ENCODE measurements around the gene DGKE.

Gene DGKE

GRCh38 chr17:56832446-56832845 lies 1.5 kb upstream of the DGKE start:
- Histone ChIP-seq H3K9me3 (replicated peaks; ENCODE audit: low read length) (no peaks in the 10 kb centered on the region), H3K4me2 (ENCODE audit: low read length) (peak overlapping the region; percentile 98), H3K36me3 (ENCODE audit: insufficient read depth, low read length) (no peaks in the 10 kb centered on the region), H3K4me3 (ENCODE audit: low read length) (peak overlapping the region; percentile 94), H3K9ac (ENCODE audit: low read depth, low read length) (peak overlapping the region; percentile 83), H3K27me3 (ENCODE audit: control insufficient read depth, insufficient read depth, low read length) (no peaks in the 10 kb centered on the region), H3K4me1 (ENCODE audit: control insufficient read depth, insufficient read depth, low read length) (peaks cover 22% of the 10 kb centered on the region)

- Histone ChIP-seq H3K9ac (ENCODE audit: low read depth, low read length) (peak overlapping the region; percentile 83), H3K4me1 (ENCODE audit: control insufficient read depth, insufficient read depth, low read length) (peaks cover 22% of the 10 kb centered on the region), H3K36me3 (ENCODE audit: insufficient read depth, low read length) (no peaks in the 10 kb centered on the region), H3K4me2 (ENCODE audit: low read length) (peak overlapping the region; percentile 98), H3K27me3 (ENCODE audit: control insufficient read depth, insufficient read depth, low read length) (no peaks in the 10 kb centered on the region), H3K4me3 (ENCODE audit: low read length) (peak overlapping the region; percentile 94), H3K9me3 (replicated peaks; ENCODE audit: low read length) (no peaks in the 10 kb centered on the region)
These were observed 718 bp upstream of the DGKE start for GRCh38 chr17:56833057-56833808.

- Histone ChIP-seq H3K36me3 (ENCODE audit: insufficient read depth, low read length) (no peaks in the 10 kb centered on the region), H3K27me3 (ENCODE audit: control insufficient read depth, insufficient read depth, low read length) (no peaks in the 10 kb centered on the region), H3K4me2 (ENCODE audit: low read length) (peak overlapping the region; percentile 98), H3K4me3 (ENCODE audit: low read length) (peak overlapping the region; percentile 94), H3K4me1 (ENCODE audit: control insufficient read depth, insufficient read depth, low read length) (peaks cover 22% of the 10 kb centered on the region), H3K9ac (ENCODE audit: low read depth, low read length) (peak overlapping the region; percentile 83), H3K9me3 (replicated peaks; ENCODE audit: low read length) (no peaks in the 10 kb centered on the region)
These were observed 671 bp downstream of the DGKE start for GRCh38 chr17:56834380-56835263.

- Histone ChIP-seq H3K36me3 (ENCODE audit: insufficient read depth, low read length) (no peaks in the 10 kb centered on the region), H3K4me1 (ENCODE audit: control insufficient read depth, insufficient read depth, low read length) (peaks cover 22% of the 10 kb centered on the region), H3K9ac (ENCODE audit: low read depth, low read length) (no peak overlapping the region), H3K9me3 (replicated peaks; ENCODE audit: low read length) (no peaks in the 10 kb centered on the region), H3K4me2 (ENCODE audit: low read length) (peak overlapping the region; percentile 98), H3K4me3 (ENCODE audit: low read length) (peak overlapping the region; percentile 94), H3K27me3 (ENCODE audit: control insufficient read depth, insufficient read depth, low read length) (no peaks in the 10 kb centered on the region)
These were observed 1.3 kb downstream of the DGKE start for GRCh38 chr17:56835264-56835585.

GRCh38 chr17:56838687-56839086 lies 4.7 kb downstream of the DGKE start:
- Histone ChIP-seq H3K4me3 (ENCODE audit: low read length) (no peak overlapping the region), H3K4me2 (ENCODE audit: low read length) (no peak overlapping the region), H3K9ac (ENCODE audit: low read depth, low read length) (no peak overlapping the region), H3K4me1 (ENCODE audit: control insufficient read depth, insufficient read depth, low read length) (peaks cover 14% of the 10 kb centered on the region), H3K36me3 (ENCODE audit: insufficient read depth, low read length) (no peaks in the 10 kb centered on the region), H3K9me3 (replicated peaks; ENCODE audit: low read length) (no peaks in the 10 kb centered on the region), H3K27me3 (ENCODE audit: control insufficient read depth, insufficient read depth, low read length) (no peaks in the 10 kb centered on the region)

GRCh38 chr17:56842577-56842976 lies 8.6 kb downstream of the DGKE start:
- Histone ChIP-seq H3K36me3 (ENCODE audit: insufficient read depth, low read length) (no peaks in the 10 kb centered on the region), H3K4me3 (ENCODE audit: low read length) (no peak overlapping the region), H3K27me3 (ENCODE audit: control insufficient read depth, insufficient read depth, low read length) (no peaks in the 10 kb centered on the region), H3K9me3 (replicated peaks; ENCODE audit: low read length) (no peaks in the 10 kb centered on the region), H3K4me2 (ENCODE audit: low read length) (no peak overlapping the region), H3K4me1 (ENCODE audit: control insufficient read depth, insufficient read depth, low read length) (no peaks in the 10 kb centered on the region), H3K9ac (ENCODE audit: low read depth, low read length) (no peak overlapping the region)

GRCh38 chr17:56845934-56846333 lies 12.0 kb downstream of the DGKE start:
- Histone ChIP-seq H3K4me3 (ENCODE audit: low read length) (no peak overlapping the region), H3K4me1 (ENCODE audit: control insufficient read depth, insufficient read depth, low read length) (no peaks in the 10 kb centered on the region), H3K9me3 (replicated peaks; ENCODE audit: low read length) (no peaks in the 10 kb centered on the region), H3K27me3 (ENCODE audit: control insufficient read depth, insufficient read depth, low read length) (no peaks in the 10 kb centered on the region), H3K9ac (ENCODE audit: low read depth, low read length) (no peak overlapping the region), H3K36me3 (ENCODE audit: insufficient read depth, low read length) (no peaks in the 10 kb centered on the region), H3K4me2 (ENCODE audit: low read length) (no peak overlapping the region)

GRCh38 chr17:56847106-56847505 lies 13.2 kb downstream of the DGKE start:
- H3K36me3 ChIP-seq (ENCODE audit: insufficient read depth, low read length): peaks cover 5% of the 10 kb centered on the region
- H3K9ac ChIP-seq (ENCODE audit: low read depth, low read length): no peak overlapping the region
- no peak overlapping the region for H3K4me3 ChIP-seq (ENCODE audit: low read length)
- H3K4me2 ChIP-seq (ENCODE audit: low read length): no peak overlapping the region
- H3K4me1 ChIP-seq (ENCODE audit: control insufficient read depth, insufficient read depth, low read length): no peaks in the 10 kb centered on the region
- H3K9me3 ChIP-seq (replicated peaks; ENCODE audit: low read length): no peaks in the 10 kb centered on the region
- no peaks in the 10 kb centered on the region for H3K27me3 ChIP-seq (ENCODE audit: control insufficient read depth, insufficient read depth, low read length)

- no peak overlapping the region for H3K4me3 ChIP-seq (ENCODE audit: low read length)
- H3K36me3 ChIP-seq (ENCODE audit: insufficient read depth, low read length): peaks cover 5% of the 10 kb centered on the region
- no peak overlapping the region for H3K9ac ChIP-seq (ENCODE audit: low read depth, low read length)
- no peaks in the 10 kb centered on the region for H3K4me1 ChIP-seq (ENCODE audit: control insufficient read depth, insufficient read depth, low read length)
- H3K9me3 ChIP-seq (replicated peaks; ENCODE audit: low read length): no peaks in the 10 kb centered on the region
- no peaks in the 10 kb centered on the region for H3K27me3 ChIP-seq (ENCODE audit: control insufficient read depth, insufficient read depth, low read length)
- no peak overlapping the region for H3K4me2 ChIP-seq (ENCODE audit: low read length)
These were observed 15.2 kb downstream of the DGKE start for GRCh38 chr17:56849131-56849530.

GRCh38 chr17:56850591-56850990 lies 16.6 kb downstream of the DGKE start:
- no peak overlapping the region for H3K9ac ChIP-seq (ENCODE audit: low read depth, low read length)
- H3K27me3 ChIP-seq (ENCODE audit: control insufficient read depth, insufficient read depth, low read length): no peaks in the 10 kb centered on the region
- no peaks in the 10 kb centered on the region for H3K4me1 ChIP-seq (ENCODE audit: control insufficient read depth, insufficient read depth, low read length)
- no peak overlapping the region for H3K4me2 ChIP-seq (ENCODE audit: low read length)
- H3K36me3 ChIP-seq (ENCODE audit: insufficient read depth, low read length): peaks cover 5% of the 10 kb centered on the region
- no peak overlapping the region for H3K4me3 ChIP-seq (ENCODE audit: low read length)
- H3K9me3 ChIP-seq (replicated peaks; ENCODE audit: low read length): no peaks in the 10 kb centered on the region

GRCh38 chr17:56851008-56851407 lies 17.1 kb downstream of the DGKE start:
- no peaks in the 10 kb centered on the region for H3K4me1 ChIP-seq (ENCODE audit: control insufficient read depth, insufficient read depth, low read length)

More at GRCh38 chr17:56851008-56851407, 17.1 kb downstream of the DGKE start:
- H3K9ac ChIP-seq (ENCODE audit: low read depth, low read length): no peak overlapping the region
- H3K27me3 ChIP-seq (ENCODE audit: control insufficient read depth, insufficient read depth, low read length): no peaks in the 10 kb centered on the region
- H3K9me3 ChIP-seq (replicated peaks; ENCODE audit: low read length): no peaks in the 10 kb centered on the region
- no peak overlapping the region for H3K4me2 ChIP-seq (ENCODE audit: low read length)
- H3K4me3 ChIP-seq (ENCODE audit: low read length): no peak overlapping the region
- peaks cover 5% of the 10 kb centered on the region for H3K36me3 ChIP-seq (ENCODE audit: insufficient read depth, low read length)

Data from skeletal muscle satellite cell (primary cell).